Measurements from ENCODE around the gene NAPEPLD.

NAPEPLD gene

DNA sequence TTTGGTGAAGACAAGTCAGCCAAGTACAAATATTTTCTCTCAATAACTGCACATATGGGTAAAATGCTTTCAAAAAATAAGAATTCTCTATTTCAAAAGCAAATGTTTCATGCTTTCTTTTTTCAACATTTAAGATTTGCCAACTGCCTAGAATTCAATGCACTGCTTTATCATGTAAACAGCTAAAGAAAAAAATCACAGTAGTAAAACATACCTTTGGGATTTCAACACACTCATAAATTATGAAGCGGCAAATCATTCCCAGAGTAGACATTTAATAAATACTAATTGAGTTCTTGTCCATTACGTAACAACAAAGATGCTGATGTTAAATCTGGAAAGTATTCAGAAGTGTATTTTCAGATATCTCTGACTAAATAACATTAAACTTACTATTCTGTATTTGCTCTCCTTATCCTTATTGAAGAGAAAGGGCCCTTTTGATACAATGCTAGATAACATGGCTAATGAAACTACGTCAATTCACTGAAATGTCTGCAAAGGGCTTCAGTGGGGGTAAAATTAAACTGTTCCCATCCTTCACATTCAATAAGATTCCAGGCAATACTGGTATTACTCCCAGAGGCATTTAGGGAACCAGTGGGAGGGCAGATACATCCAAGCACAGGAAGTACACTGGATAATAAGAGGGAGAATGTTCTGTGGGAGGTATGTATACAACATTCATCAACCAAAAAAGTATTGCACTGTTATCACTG, 13.9 kb downstream of the NAPEPLD start:
- H3K4me3 ChIP-seq, result no peak overlapping the region
- DNase-seq, result no peak
- TF ChIP-seq, protein P1, sequence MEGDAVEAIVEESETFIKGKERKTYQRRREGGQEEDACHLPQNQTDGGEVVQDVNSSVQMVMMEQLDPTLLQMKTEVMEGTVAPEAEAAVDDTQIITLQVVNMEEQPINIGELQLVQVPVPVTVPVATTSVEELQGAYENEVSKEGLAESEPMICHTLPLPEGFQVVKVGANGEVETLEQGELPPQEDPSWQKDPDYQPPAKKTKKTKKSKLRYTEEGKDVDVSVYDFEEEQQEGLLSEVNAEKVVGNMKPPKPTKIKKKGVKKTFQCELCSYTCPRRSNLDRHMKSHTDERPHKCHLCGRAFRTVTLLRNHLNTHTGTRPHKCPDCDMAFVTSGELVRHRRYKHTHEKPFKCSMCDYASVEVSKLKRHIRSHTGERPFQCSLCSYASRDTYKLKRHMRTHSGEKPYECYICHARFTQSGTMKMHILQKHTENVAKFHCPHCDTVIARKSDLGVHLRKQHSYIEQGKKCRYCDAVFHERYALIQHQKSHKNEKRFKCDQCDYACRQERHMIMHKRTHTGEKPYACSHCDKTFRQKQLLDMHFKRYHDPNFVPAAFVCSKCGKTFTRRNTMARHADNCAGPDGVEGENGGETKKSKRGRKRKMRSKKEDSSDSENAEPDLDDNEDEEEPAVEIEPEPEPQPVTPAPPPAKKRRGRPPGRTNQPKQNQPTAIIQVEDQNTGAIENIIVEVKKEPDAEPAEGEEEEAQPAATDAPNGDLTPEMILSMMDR (IDR thresholded peaks at IDR 0.05), result no peak
- H3K9me3 ChIP-seq, result no peaks in the 10 kb centered on the region
- H3K27ac ChIP-seq, result no peak overlapping the region
- intact Hi-C loops (cut with DNase I; ENCODE audit: low total_unique reads), result no loop called here
- H3K4me1 ChIP-seq, result peaks cover 0 to 24% (median 10%) of the 10 kb centered on the region in 4 donors
- H3K27me3 ChIP-seq, result no peaks in the 10 kb centered on the region
- no peaks in the 10 kb centered on the region for H3K36me3 ChIP-seq

DNA sequence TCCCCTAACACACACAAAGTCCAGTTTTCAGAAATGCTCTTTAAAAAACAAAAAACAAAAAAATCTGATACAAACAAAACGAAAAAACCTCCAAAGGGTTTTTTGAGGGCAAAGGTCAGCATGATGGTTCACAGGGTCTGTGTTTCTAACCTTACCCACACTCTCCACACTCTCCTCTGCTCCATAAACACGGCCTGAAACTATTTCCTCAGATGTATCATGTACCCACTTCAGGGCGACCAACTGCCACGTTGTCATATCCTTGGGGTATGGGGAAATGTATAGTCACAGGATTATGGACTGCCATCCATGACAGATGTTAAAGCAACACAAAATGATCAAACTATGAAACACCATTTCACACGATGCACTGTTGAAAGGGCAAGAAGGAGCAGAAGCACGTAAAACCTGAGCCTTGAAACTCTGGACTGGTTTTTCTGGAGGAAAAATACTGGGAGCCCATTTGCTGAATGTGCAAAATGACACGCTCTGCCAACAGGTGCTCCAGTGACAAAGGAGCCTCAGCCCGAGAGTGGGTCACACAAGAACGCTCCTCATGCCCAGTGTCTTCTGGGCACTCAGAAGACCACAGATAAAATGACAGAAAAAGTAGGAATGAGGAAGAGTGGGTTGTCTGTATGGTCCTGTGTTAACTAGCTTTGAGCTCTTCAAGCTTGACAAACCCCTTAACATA, 15.8 kb downstream of the NAPEPLD start:
- H3K4me1 ChIP-seq, result peaks cover 0 to 31% (median 17%) of the 10 kb centered on the region in 4 donors
- peaks cover 0 to 5% (median 0%) of the 10 kb centered on the region in 3 donors for H3K36me3 ChIP-seq
- no peak overlapping the region for H3K4me3 ChIP-seq
- H3K27me3 ChIP-seq, result no peaks in the 10 kb centered on the region
- H3K27ac ChIP-seq, result no peak overlapping the region
- no peak for DNase-seq
- intact Hi-C loops (cut with DNase I; ENCODE audit: low total_unique reads), result no loop called here
- H3K9me3 ChIP-seq, result no peaks in the 10 kb centered on the region
- TF ChIP-seq, protein P1 (IDR thresholded peaks at IDR 0.05), result no peak

DNA sequence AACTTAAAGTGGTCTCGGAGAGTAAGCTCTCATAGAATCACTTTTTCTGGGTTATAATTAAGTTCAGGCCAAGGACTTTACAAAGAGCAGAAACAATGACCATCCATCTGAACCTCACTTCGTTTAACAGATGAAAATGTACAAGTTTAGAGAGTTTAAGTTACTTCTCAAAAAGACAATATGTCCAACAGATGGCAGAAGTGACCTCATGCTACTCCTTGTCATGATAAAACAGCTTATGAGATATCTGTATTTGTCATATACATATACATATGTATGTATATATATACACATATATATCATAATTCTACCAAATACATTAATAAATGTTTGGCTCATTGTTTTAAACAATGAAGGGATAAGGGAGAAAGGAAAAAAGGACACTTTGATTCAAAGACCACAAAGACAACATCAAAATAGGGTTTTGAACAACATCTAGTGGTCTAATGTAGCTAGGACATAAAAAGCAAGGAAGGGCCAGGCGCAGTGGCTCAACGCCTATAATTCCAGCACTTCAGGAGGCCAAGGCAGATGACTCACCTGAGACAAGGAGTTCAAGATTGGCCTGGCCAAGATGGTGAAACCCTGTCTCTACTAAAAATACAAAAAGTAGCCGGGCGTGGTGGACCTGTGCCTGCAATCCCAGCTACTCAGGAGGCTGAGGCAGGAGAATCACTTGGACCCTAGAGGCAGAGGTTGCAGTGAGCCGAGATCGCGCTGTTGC, 17.8 kb downstream of the NAPEPLD start:
- TF ChIP-seq, protein P1 (IDR thresholded peaks at IDR 0.05), result no peak
- H3K4me1 ChIP-seq, result peaks cover 0 to 31% (median 17%) of the 10 kb centered on the region in 4 donors

DNA sequence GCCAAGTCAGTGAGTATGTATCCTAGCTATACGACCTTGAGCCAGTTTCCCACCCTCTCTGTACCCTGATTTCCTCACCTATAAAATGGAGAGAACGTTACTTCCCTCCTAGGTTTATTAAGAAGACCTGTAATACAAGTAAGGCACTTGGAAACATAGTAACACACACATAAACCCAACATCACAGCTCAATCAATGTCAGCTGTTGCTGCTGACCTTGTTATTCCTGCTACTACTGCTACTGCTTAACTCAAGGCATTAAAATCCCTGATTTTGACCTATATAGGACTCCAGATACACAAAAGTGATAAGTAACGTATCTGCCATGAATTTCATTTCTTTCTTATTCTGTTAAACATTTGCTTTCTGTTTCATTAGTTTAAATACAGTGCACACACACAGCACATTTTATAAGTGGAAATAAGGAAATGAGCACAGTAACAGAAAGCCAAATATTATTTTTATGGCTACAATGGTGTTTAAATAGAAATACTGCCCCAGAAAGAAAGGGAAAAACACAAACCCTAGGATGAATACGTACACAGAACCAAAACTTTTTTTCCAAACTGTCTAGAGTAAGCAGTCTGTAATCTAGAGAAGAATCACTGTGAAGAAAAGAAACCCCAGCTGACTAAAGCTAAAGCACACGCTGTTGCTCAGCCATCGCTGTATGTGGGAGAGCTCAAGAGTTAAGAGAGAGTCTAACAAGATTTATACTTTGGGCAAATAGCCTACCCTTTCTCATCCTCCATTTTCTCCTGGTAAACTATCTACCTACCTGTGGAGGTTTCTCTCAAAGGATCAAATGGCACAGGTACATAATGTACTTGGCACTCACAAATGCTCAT, 19.0 kb downstream of the NAPEPLD start:
- H3K27ac ChIP-seq, result peak overlapping the region; percentile 3 to 41
- H3K4me3 ChIP-seq, result peak overlapping the region in 1 of 2 donors; percentile 16
- H3K27me3 ChIP-seq, result no peaks in the 10 kb centered on the region
- intact Hi-C loops (cut with DNase I; ENCODE audit: low total_unique reads), result no loop called here
- TF ChIP-seq, protein P1 (IDR thresholded peaks at IDR 0.05), result no peak
- DNase-seq, result no peak
- H3K4me1 ChIP-seq, result peaks cover 0 to 27% (median 13%) of the 10 kb centered on the region in 4 donors
- no peaks in the 10 kb centered on the region for H3K9me3 ChIP-seq
- H3K36me3 ChIP-seq, result peaks cover 0 to 23% (median 12%) of the 10 kb centered on the region in 3 donors

More for the DNA sequence above, 17.8 kb downstream of the NAPEPLD start:
- no peak overlapping the region for H3K4me3 ChIP-seq
- H3K27ac ChIP-seq, result no peak overlapping the region
- H3K9me3 ChIP-seq, result no peaks in the 10 kb centered on the region
- intact Hi-C loops (cut with DNase I; ENCODE audit: low total_unique reads), result no loop called here
- H3K27me3 ChIP-seq, result no peaks in the 10 kb centered on the region
- DNase-seq, result no peak
- H3K36me3 ChIP-seq, result peaks cover 0 to 19% (median 10%) of the 10 kb centered on the region in 3 donors

DNA sequence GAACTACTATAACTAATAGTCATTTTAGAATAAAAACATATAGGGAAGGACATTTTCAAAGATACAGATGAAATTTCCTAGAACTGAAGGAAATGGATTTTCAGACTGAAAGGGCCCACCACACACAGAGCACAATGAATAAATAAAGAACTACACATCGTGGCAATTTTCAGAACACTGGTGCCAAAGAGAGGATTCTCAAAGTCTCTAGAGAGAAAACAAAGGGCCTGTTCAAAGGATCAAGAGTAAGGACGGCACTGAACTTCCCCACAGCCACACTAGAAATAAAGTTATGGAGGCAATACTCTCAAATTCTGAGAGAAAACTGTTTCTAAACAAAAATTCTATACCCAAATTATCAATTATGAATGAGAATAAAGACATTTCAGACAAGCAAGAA, 21.9 kb downstream of the NAPEPLD start:
- Histone ChIP-seq H3K9me3 (no peaks in the 10 kb centered on the region), H3K4me1 (peaks cover 0 to 22% (median 11%) of the 10 kb centered on the region in 4 donors), H3K27me3 (no peaks in the 10 kb centered on the region), H3K27ac (no peak overlapping the region), H3K36me3 (peaks cover 0 to 41% (median 19%) of the 10 kb centered on the region in 3 donors), H3K4me3 (no peak overlapping the region)
- intact Hi-C loops (cut with DNase I; ENCODE audit: low total_unique reads), result no loop called here
- DNase-seq, result no peak
- TF ChIP-seq, protein P1 (IDR thresholded peaks at IDR 0.05), result no peak
